Lung (tissue), 12 donors: ENCODE results near the gene DNASE1L3. TPM values are rescaled to one million over a fixed set of nuclear protein-coding genes. Genes with fewer than 3 reads are reported as not detected.
A peak's percentile ranks its signal among the peaks of the same experiment; 100 is the strongest.

Experiments
- ATAC-seq: fragments of 200-7000 bp; cut with Tn5 transposase; one replicate; pipeline ENCODE4 v1.9.1; 2020; ENCODE audit warnings: moderate number of reproducible peaks; ENCODE audit not compliant: insufficient read depth, low FRiP score
- DNase-seq, 3 donors: peaks; one replicate each; pipeline ENCODE4 v3.0.0-alpha.2; 2013 to 2017
- H3K27ac ChIP-seq, 2 donors: one replicate each; pipeline ENCODE4 v1.5.1; 2013; ENCODE audit warnings: mild to moderate bottlenecking in 2 of 2, moderate library complexity in 2 of 2, control low read depth in 1 of 2, inconsistent platforms in 1 of 2, low read depth in 1 of 2, low read length in 1 of 2
- H3K27me3 ChIP-seq, 3 donors: one replicate each; pipeline ENCODE4 v1.5.1; 2013; ENCODE audit warnings: low read length in 2 of 3; ENCODE audit not compliant: control insufficient read depth in 3 of 3, insufficient read depth in 3 of 3
- H3K36me3 ChIP-seq, 4 donors: one replicate each; pipeline ENCODE4 v1.5.1; 2013; ENCODE audit warnings: low read length in 4 of 4, mild to moderate bottlenecking in 1 of 4, moderate library complexity in 1 of 4; ENCODE audit not compliant: control insufficient read depth in 4 of 4, insufficient read depth in 4 of 4
- H3K4me1 ChIP-seq, 5 donors: one replicate each; pipeline ENCODE4 v1.5.1; 2013; ENCODE audit warnings: low read length in 5 of 5, mild to moderate bottlenecking in 2 of 5, moderate library complexity in 1 of 5; ENCODE audit not compliant: control insufficient read depth in 5 of 5, insufficient read depth in 5 of 5
- H3K4me3 ChIP-seq: one replicate; pipeline ENCODE4 v1.5.1; 2013; ENCODE audit warnings: mild to moderate bottlenecking, control low read depth, moderate library complexity
- H3K9ac ChIP-seq, 2 donors: one replicate each; pipeline ENCODE4 v1.5.1; 2013; ENCODE audit warnings: low read length in 2 of 2, control low read depth in 1 of 2; ENCODE audit not compliant: insufficient read depth in 1 of 2
- H3K9me3 ChIP-seq, 4 donors: one replicate each; pipeline ENCODE4 v1.5.1; 2013; ENCODE audit warnings: low read length in 3 of 4, mild to moderate bottlenecking in 1 of 4, moderate library complexity in 1 of 4; ENCODE audit not compliant: control insufficient read depth in 4 of 4, insufficient read depth in 3 of 4
- WGBS, 2 donors: extraction: QIAGEN DNeasy Blood & Tissue Kit; methylation state at CpG; one replicate each; pipeline ENCODE4 v1.1.7; 2013; 5-methylcytosine and 5-hydroxymethylcytosine counted together
- polyA plus RNA-seq, 2 donors: library from polyadenylated mRNA; stranded (reverse); fragments of 200-250 nt; gene quantifications; one replicate each; pipeline ENCODE4 v1.2.1, GENCODE V29; 2013
- total RNA-seq, 2 donors: library from RNA; depleted of rRNA in 1 of 2; stranded (reverse); fragments of >200 nt in 1 of 2; gene quantifications; one replicate each; pipeline ENCODE4 v1.2.1, GENCODE V29; 2014 to 2021
- TF ChIP-seq, protein P1 (sequence below): IDR thresholded peaks from 2 replicates; pipeline ENCODE4 v1.5.1; 2012; ENCODE audit warnings: mild to moderate bottlenecking; ENCODE audit errors: control extremely low read depth, extremely low read depth
- donor health status: control.
- donor health status: control.
- donor health status: Bipolar disorder and iron deficiency.
- donor health status: healthy.
- donor health status: DM: yes; HTN: yes; CAD: no.

Gene DNASE1L3
- total and polyA plus RNA-seq, 4 donors, result 1.2 to 10.7 (median 2.4) TPM

DNA sequence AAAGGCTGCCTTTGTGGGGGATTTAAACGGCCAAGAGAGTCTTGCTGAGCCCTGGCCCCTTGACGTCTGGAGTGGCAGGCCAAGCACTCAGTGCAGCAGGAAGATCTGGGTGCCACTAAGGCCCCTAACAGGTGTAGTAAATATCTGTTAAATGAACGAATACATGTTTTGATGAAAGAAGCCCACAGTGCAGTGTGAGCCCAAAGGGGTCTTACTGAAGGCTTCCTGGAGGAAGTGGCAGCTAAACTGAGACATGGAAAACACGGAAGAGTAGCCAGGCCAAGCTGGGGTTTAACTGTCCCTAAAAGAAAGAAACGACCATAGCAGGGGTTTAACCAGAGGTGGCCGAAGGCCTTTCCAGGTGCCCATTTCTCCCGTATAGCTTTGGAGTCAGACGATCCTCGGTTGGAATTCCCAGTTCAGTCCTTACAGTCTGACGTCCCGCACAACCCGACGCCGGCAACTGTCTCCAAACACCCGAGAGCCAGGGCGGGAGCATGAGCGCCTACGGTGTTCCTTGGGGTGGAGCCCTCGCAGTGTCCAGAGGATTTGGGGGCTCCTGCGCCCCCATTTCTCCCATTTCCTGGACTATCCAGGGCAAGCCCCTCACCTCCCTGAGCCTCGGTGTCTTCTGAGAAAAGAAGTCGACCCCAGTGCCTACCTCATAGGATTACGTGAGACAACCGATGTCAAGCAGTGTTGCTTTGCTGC, 25.9 kb upstream of the DNASE1L3 start:
- ATAC-seq, result no peak
- DNase-seq, result peak in 2 of 3 donors; percentile 12 to 18
- Histone ChIP-seq H3K27me3 (peaks cover 0 to 8% (median 8%) of the 10 kb centered on the region in 3 donors), H3K4me3 (peak overlapping the region; percentile 62), H3K9ac (peak overlapping the region; percentile 21 to 76), H3K9me3 (peaks cover 0 to 2% (median 0%) of the 10 kb centered on the region in 4 donors), H3K4me1 (peaks cover 0 to 17% (median 0%) of the 10 kb centered on the region in 5 donors), H3K27ac (peak overlapping the region in 1 of 2 donors; percentile 81), H3K36me3 (no peaks in the 10 kb centered on the region)
- WGBS, 2 donors, result 15 to 17% methylated on average over 24 of the region's 24 CpGs
- TF ChIP-seq, protein P1, sequence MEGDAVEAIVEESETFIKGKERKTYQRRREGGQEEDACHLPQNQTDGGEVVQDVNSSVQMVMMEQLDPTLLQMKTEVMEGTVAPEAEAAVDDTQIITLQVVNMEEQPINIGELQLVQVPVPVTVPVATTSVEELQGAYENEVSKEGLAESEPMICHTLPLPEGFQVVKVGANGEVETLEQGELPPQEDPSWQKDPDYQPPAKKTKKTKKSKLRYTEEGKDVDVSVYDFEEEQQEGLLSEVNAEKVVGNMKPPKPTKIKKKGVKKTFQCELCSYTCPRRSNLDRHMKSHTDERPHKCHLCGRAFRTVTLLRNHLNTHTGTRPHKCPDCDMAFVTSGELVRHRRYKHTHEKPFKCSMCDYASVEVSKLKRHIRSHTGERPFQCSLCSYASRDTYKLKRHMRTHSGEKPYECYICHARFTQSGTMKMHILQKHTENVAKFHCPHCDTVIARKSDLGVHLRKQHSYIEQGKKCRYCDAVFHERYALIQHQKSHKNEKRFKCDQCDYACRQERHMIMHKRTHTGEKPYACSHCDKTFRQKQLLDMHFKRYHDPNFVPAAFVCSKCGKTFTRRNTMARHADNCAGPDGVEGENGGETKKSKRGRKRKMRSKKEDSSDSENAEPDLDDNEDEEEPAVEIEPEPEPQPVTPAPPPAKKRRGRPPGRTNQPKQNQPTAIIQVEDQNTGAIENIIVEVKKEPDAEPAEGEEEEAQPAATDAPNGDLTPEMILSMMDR, result no peak

DNA sequence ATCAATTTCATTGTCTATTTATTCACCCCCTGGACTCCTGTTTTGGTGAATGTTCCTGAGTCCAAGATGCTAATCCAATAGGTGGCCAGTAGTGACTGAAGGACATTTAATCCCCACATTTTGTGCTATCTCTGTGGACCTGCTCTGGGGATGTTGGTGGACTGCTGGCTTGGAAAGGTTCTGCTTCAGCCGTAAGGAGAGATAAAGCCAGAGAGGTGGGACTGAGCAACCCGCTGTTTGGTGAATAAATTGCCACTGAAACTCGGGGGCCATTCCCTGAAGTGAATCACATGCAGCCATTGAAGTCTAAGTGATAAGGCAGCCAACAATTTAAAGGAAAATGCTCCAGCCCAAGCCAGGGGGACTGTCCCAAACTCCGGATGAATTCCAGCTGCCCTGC, 25.2 kb upstream of the DNASE1L3 start:
- Histone ChIP-seq H3K9me3 (peaks cover 0 to 2% (median 0%) of the 10 kb centered on the region in 4 donors), H3K27ac (no peak overlapping the region), H3K27me3 (peaks cover 0 to 15% (median 11%) of the 10 kb centered on the region in 3 donors), H3K9ac (no peak overlapping the region), H3K36me3 (no peaks in the 10 kb centered on the region), H3K4me3 (no peak overlapping the region), H3K4me1 (peaks cover 0 to 17% (median 0%) of the 10 kb centered on the region in 5 donors)
- no peak for ATAC-seq
- peak in 2 of 3 donors; percentile 11 to 19 for DNase-seq
- WGBS, 2 donors, result 85 to 89% methylated on average over 4 of the region's 4 CpGs
- TF ChIP-seq, protein P1, result no peak

DNA sequence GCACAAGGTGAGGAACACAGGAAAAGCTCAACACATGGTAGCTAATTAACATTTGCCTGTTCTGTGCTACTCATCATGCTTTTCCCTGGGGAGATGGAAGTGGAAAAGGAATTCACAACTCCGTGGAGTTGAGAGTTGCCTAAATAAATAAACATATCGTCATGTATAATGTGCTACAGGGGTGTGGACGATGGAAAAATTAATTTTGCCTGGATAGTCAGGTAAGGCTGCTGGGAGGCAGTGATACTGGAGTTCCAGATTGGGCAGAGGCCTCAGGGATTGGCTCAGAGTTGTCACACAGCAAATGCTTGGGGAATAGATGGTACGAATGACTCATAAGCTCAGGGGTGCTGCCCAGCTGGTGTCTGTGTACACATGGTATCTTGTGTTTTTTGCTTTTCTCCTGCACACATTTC, 23.8 kb upstream of the DNASE1L3 start:
- peaks cover 0 to 17% (median 0%) of the 10 kb centered on the region in 5 donors for H3K4me1 ChIP-seq
- no peaks in the 10 kb centered on the region for H3K36me3 ChIP-seq
- H3K4me3 ChIP-seq, result no peak overlapping the region
- peaks cover 0 to 2% (median 0%) of the 10 kb centered on the region in 4 donors for H3K9me3 ChIP-seq
- whole genome bisulfite sequencing, 2 donors, result 50 to 62% methylated on average over 4 of the region's 4 CpGs
- no peak overlapping the region for H3K9ac ChIP-seq
- H3K27ac ChIP-seq, result no peak overlapping the region
- no peak for DNase-seq
- ATAC-seq, result no peak
- TF ChIP-seq, protein P1, result no peak
- H3K27me3 ChIP-seq, result peaks cover 0 to 19% (median 12%) of the 10 kb centered on the region in 3 donors
